Neural cell (in vitro differentiated cells): ENCODE data around the gene IL10RA. TPM values are rescaled to one million over a fixed set of nuclear protein-coding genes. Genes with fewer than 3 reads are reported as not detected.

Experiments
- H2AFZ ChIP-seq: fragments of 200-600, 300-800 bp; sonication (generic), shearing (Covaris generic); 2 replicates; pipeline ENCODE4 v1.6.0; 2014; ENCODE audit warnings: low read depth, mild to moderate bottlenecking, antibody characterized with exemption, low read length, moderate library complexity
- H3F3A ChIP-seq: fragments of 200-600 bp; shearing (Covaris generic); 2 replicates; pipeline ENCODE4 v1.6.1; 2016; ENCODE audit warnings: mild to moderate bottlenecking, moderate library complexity, mixed read lengths, antibody characterized with exemption, low read length; ENCODE audit not compliant: insufficient read depth, poor library complexity, severe bottlenecking
- H3K27ac ChIP-seq: fragments of 200-600, 300-800 bp; sonication (generic), shearing (Covaris generic); 2 replicates; pipeline ENCODE4 v1.5.1; 2014; ENCODE audit warnings: mild to moderate bottlenecking, low read length, moderate library complexity
- H3K27me3 ChIP-seq: fragments of 300-800, 200-600 bp; sonication (generic), shearing (Covaris generic); 2 replicates; pipeline ENCODE4 v1.6.0; 2014; ENCODE audit warnings: mild to moderate bottlenecking, low read depth, low read length, moderate library complexity; ENCODE audit not compliant: insufficient read depth
- H3K36me3 ChIP-seq: fragments of 300-800, 200-600 bp; sonication (generic), shearing (Covaris generic); 2 replicates; pipeline ENCODE4 v1.5.1; 2014; ENCODE audit warnings: mild to moderate bottlenecking, antibody characterized with exemption, low read length, moderate library complexity; ENCODE audit not compliant: insufficient read depth
- H3K4me2 ChIP-seq: fragments of 300-800, 200-600 bp; sonication (generic), shearing (Covaris generic); 2 replicates; pipeline ENCODE4 v1.6.0; 2014; ENCODE audit warnings: mild to moderate bottlenecking, low read length
- H3K4me3 ChIP-seq: fragments of 300-800, 200-600 bp; sonication (generic), shearing (Covaris generic); 2 replicates; pipeline ENCODE4 v1.5.1; 2014; ENCODE audit warnings: mild to moderate bottlenecking, low read length, moderate library complexity
- H3K79me2 ChIP-seq: fragments of 200-600 bp; shearing (Covaris generic); replicated peaks from 2 replicates; pipeline ENCODE4 v1.6.0; 2014; ENCODE audit warnings: mild to moderate bottlenecking, low read length, moderate library complexity; ENCODE audit not compliant: insufficient read depth
- H3K9ac ChIP-seq: fragments of 300-800, 200-600 bp; sonication (generic), shearing (Covaris generic); 2 replicates; pipeline ENCODE4 v1.6.1; 2016; ENCODE audit warnings: mild to moderate bottlenecking, low read length, mixed read lengths
- H3K9me2 ChIP-seq: fragments of 200-600 bp; shearing (Covaris generic); 2 replicates; pipeline ENCODE4 v1.6.1; 2016; ENCODE audit warnings: mild to moderate bottlenecking, low read length, mixed read lengths; ENCODE audit not compliant: insufficient read depth
- H3K9me3 ChIP-seq: fragments of 200-600, 300-800 bp; sonication (generic), shearing (Covaris generic); 2 replicates; pipeline ENCODE4 v1.6.1; 2016; ENCODE audit warnings: mild to moderate bottlenecking, mixed run types, low read length, moderate library complexity, mixed read lengths
- H4K20me1 ChIP-seq: fragments of 200-600 bp; shearing (Covaris generic); 2 replicates; pipeline ENCODE4 v1.6.1; 2016; ENCODE audit warnings: mild to moderate bottlenecking, mixed run types; ENCODE audit not compliant: insufficient read depth
- EP300 ChIP-seq: fragments of 450-650 bp; conservative IDR thresholded peaks from 2 replicates; pipeline ENCODE4 v1.6.1; 2014; ENCODE audit warnings: antibody characterized with exemption, mild to moderate bottlenecking, moderate library complexity; ENCODE audit not compliant: poor library complexity, severe bottlenecking
- EZH2 ChIP-seq: fragments of 200-600, 300-800 bp; shearing (Covaris generic), sonication (generic); IDR thresholded peaks from 2 replicates; pipeline ENCODE4 v1.6.1; 2014; ENCODE audit warnings: antibody characterized with exemption, low read length, borderline replicate concordance, mild to moderate bottlenecking; ENCODE audit not compliant: insufficient read depth, poor library complexity, severe bottlenecking
- MXI1 ChIP-seq: fragments of 450-650 bp; conservative IDR thresholded peaks from 2 replicates; pipeline ENCODE4 v1.6.1; 2014; ENCODE audit warnings: antibody characterized with exemption, mild to moderate bottlenecking; ENCODE audit not compliant: poor library complexity, severe bottlenecking
- POLR2AphosphoS5 ChIP-seq: IDR thresholded peaks from 2 replicates; pipeline ENCODE4 v1.6.1; 2012
- RAD21 ChIP-seq: fragments of 450-650 bp; conservative IDR thresholded peaks from 2 replicates; pipeline ENCODE4 v1.6.1; 2014; ENCODE audit warnings: antibody characterized with exemption, mild to moderate bottlenecking, moderate library complexity
- SMC3 ChIP-seq: fragments of 450-650 bp; conservative IDR thresholded peaks from 2 replicates; pipeline ENCODE4 v1.6.1; 2014; ENCODE audit warnings: antibody characterized with exemption, mild to moderate bottlenecking, moderate library complexity; ENCODE audit not compliant: poor library complexity
- TAF1 ChIP-seq: IDR thresholded peaks from 2 replicates; pipeline ENCODE4 v1.6.1; 2012; ENCODE audit warnings: low read depth
- polyA plus RNA-seq: library from polyadenylated mRNA; depleted of rRNA; stranded (reverse); fragments of >200 nt; gene quantifications from 2 replicates; pipeline ENCODE4 v1.2.3, GENCODE V29; 2014
- TF ChIP-seq, protein P1 (sequence below): IDR thresholded peaks from 2 replicates; pipeline ENCODE4 v1.6.1; 2012; ENCODE audit warnings: borderline replicate concordance
- TF ChIP-seq, protein P2 (sequence below): fragments of 450-650 bp; IDR thresholded peaks from 2 replicates; pipeline ENCODE4 v1.5.1; 2014; ENCODE audit warnings: antibody characterized with exemption, mild to moderate bottlenecking, moderate library complexity; ENCODE audit not compliant: poor library complexity, severe bottlenecking

Gene IL10RA
- polyA plus RNA-seq, 1 donor from 2014 or later: 1.1 TPM

GRCh38 chr11:117941976-117942654 is 44.1 kb upstream of the IL10RA start:
- H3K9me2 ChIP-seq: no peaks in the 10 kb centered on the region
- no peak overlapping the region for H3K9ac ChIP-seq
- no peak overlapping the region for H3K4me2 ChIP-seq

DNA sequence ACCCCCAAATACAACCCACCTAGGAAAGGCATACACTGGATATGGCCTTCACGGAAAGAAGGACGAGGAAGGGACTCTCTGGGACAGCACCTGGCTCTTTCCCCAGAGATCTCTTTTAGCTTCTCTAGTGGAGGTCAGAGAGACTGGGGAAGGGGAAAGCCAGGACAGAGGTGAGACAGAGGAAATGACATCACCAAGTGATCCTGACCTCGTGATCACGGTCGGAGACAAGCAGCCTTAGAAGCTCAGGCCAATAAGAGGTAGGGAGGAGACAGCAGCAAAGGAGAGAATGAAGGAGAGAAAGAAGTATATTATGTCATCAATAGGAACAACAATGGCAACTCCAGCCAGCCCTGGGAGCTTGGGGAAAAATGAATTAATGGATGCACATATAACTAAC is 41.6 kb upstream of the IL10RA start:
- no peaks in the 10 kb centered on the region for H3K79me2 ChIP-seq
- TF ChIP-seq TAF1 (no peak), MXI1 (no peak), RAD21 (no peak), EP300 (no peak), POLR2AphosphoS5 (no peak), SMC3 (no peak), EZH2 (no peak)
- TF ChIP-seq, protein P1, sequence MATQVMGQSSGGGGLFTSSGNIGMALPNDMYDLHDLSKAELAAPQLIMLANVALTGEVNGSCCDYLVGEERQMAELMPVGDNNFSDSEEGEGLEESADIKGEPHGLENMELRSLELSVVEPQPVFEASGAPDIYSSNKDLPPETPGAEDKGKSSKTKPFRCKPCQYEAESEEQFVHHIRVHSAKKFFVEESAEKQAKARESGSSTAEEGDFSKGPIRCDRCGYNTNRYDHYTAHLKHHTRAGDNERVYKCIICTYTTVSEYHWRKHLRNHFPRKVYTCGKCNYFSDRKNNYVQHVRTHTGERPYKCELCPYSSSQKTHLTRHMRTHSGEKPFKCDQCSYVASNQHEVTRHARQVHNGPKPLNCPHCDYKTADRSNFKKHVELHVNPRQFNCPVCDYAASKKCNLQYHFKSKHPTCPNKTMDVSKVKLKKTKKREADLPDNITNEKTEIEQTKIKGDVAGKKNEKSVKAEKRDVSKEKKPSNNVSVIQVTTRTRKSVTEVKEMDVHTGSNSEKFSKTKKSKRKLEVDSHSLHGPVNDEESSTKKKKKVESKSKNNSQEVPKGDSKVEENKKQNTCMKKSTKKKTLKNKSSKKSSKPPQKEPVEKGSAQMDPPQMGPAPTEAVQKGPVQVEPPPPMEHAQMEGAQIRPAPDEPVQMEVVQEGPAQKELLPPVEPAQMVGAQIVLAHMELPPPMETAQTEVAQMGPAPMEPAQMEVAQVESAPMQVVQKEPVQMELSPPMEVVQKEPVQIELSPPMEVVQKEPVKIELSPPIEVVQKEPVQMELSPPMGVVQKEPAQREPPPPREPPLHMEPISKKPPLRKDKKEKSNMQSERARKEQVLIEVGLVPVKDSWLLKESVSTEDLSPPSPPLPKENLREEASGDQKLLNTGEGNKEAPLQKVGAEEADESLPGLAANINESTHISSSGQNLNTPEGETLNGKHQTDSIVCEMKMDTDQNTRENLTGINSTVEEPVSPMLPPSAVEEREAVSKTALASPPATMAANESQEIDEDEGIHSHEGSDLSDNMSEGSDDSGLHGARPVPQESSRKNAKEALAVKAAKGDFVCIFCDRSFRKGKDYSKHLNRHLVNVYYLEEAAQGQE: no peak
- TF ChIP-seq, protein P2, sequence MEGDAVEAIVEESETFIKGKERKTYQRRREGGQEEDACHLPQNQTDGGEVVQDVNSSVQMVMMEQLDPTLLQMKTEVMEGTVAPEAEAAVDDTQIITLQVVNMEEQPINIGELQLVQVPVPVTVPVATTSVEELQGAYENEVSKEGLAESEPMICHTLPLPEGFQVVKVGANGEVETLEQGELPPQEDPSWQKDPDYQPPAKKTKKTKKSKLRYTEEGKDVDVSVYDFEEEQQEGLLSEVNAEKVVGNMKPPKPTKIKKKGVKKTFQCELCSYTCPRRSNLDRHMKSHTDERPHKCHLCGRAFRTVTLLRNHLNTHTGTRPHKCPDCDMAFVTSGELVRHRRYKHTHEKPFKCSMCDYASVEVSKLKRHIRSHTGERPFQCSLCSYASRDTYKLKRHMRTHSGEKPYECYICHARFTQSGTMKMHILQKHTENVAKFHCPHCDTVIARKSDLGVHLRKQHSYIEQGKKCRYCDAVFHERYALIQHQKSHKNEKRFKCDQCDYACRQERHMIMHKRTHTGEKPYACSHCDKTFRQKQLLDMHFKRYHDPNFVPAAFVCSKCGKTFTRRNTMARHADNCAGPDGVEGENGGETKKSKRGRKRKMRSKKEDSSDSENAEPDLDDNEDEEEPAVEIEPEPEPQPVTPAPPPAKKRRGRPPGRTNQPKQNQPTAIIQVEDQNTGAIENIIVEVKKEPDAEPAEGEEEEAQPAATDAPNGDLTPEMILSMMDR: no peak
- no peaks in the 10 kb centered on the region for H3K9me2 ChIP-seq
- H3K4me2 ChIP-seq: no peak overlapping the region
- H3K27ac ChIP-seq: no peak overlapping the region
- H3K27me3 ChIP-seq: no peaks in the 10 kb centered on the region
- no peaks in the 10 kb centered on the region for H3K36me3 ChIP-seq
- H4K20me1 ChIP-seq: no peaks in the 10 kb centered on the region
- H3K9me3 ChIP-seq: no peaks in the 10 kb centered on the region
- H3K9ac ChIP-seq: no peak overlapping the region
- no peak overlapping the region for H3K4me3 ChIP-seq
- H3F3A ChIP-seq: no peaks in the 10 kb centered on the region
- H2AFZ ChIP-seq: no peak overlapping the region

More at GRCh38 chr11:117941976-117942654, 44.1 kb upstream of the IL10RA start:
- Histone ChIP-seq H3K4me3 (no peak overlapping the region), H3F3A (no peaks in the 10 kb centered on the region), H2AFZ (no peak overlapping the region), H3K27ac (no peak overlapping the region), H3K36me3 (no peaks in the 10 kb centered on the region), H3K27me3 (no peaks in the 10 kb centered on the region), H4K20me1 (no peaks in the 10 kb centered on the region), H3K9me3 (no peaks in the 10 kb centered on the region), H3K79me2 (no peaks in the 10 kb centered on the region)
- TF ChIP-seq, protein P1: no peak
- TF ChIP-seq RAD21 (no peak), POLR2AphosphoS5 (no peak), MXI1 (no peak), EZH2 (no peak)
